Right lobe of liver (tissue), 6 donors: ENCODE data around the gene SELENOI. TPM values are rescaled to one million over a fixed set of nuclear protein-coding genes. Genes with fewer than 3 reads are reported as not detected.

Experiments
- ATAC-seq, 4 donors: fragments of 200-7000 bp; cut with Tn5 transposase; one replicate each; pipeline ENCODE4 v1.9.1; 2020; ENCODE audit warnings: mild to moderate bottlenecking in 4 of 4, moderate library complexity in 4 of 4
- DNase-seq, 3 donors: peaks; one replicate each; pipeline ENCODE4 v3.0.0-alpha.2; 2020
- H3K27ac ChIP-seq, 3 donors: fragments of 200-600 bp; one replicate each; pipeline ENCODE4 v1.8.0; 2022
- H3K27me3 ChIP-seq, 2 donors: fragments of 200-600 bp; one replicate each; pipeline ENCODE4 v1.8.0; 2022
- H3K36me3 ChIP-seq, 4 donors: fragments of 200-600 bp; sonication (generic) in 1 of 4; one replicate each; pipeline versions ENCODE4 v1.5.1 to v1.8.0; 2017 to 2022; ENCODE audit warnings: control low read depth in 1 of 4
- H3K4me1 ChIP-seq, 4 donors: fragments of 200-600 bp; sonication (generic) in 1 of 4; one replicate each; pipeline versions ENCODE4 v1.5.1 to v1.8.0; 2017 to 2022; ENCODE audit warnings: control low read depth in 1 of 4
- H3K4me3 ChIP-seq, 3 donors: fragments of 200-600 bp; one replicate each; pipeline ENCODE4 v1.8.0; 2022
- H3K9me3 ChIP-seq, 4 donors: fragments of 200-600 bp; sonication (generic) in 1 of 4; one replicate each; pipeline versions ENCODE4 v1.5.1 to v1.8.0; 2017 to 2022; ENCODE audit warnings: control low read depth in 1 of 4
- POLR2A ChIP-seq: fragments of 450-650 bp; IDR thresholded peaks from one replicate; pipeline ENCODE4 v1.6.1; 2017; ENCODE audit warnings: antibody characterized with exemption, mild to moderate bottlenecking
- WGBS: methylation state at CpG from one replicate; pipeline ENCODE4 v1.1.6; 2018; ENCODE audit warnings: low coverage, low lambda C conversion rate; ENCODE audit not compliant: insufficient coverage; ENCODE audit errors: missing lambda C conversion rate; 5-methylcytosine and 5-hydroxymethylcytosine counted together
- intact Hi-C, 2 donors: fragments of 100-400 bp; cut with DNase I; formaldehyde crosslinking; loops; one replicate each; pipeline versions ENCODE4 v1.11.2 to v1.14.1; 2022
- total RNA-seq, 6 experiments: library from RNA; depleted of rRNA in 2 of 6; stranded (reverse); fragments of >200 nt in 2 of 6; fragmentation: NEBNext Ultra II Directional in 3 of 6; extraction: Animal tissue kit (Norgen Biotek cat#: 25700) in 3 of 6; gene quantifications; one replicate each; pipeline versions ENCODE4 v1.1.0 to v1.2.4, GENCODE V29; 2016 to 2023
- TF ChIP-seq, protein P1 (sequence below), 4 donors: fragments of 200-600 bp in 3 of 4; fragments of 450-650 bp in 1 of 4; IDR thresholded peaks; one replicate each; pipeline versions ENCODE4 v1.5.1 to v1.8.0; 2016 to 2022; ENCODE audit warnings: antibody characterized with exemption in 4 of 4, mild to moderate bottlenecking in 2 of 4
- donor health status: DM: no; HTN: yes; CAD: no.
- donor health status: DM: no; HTN: no; CAD: no.
- donor health status: DM: no; HTN: no; CAD: no.
- donor health status: DM: no; HTN: yes; CAD: no.
- donor health status: DM: no; HTN: yes; CAD: no.

The SELENOI gene
- total RNA-seq, 6 experiments from 2014 or later = 24.1 to 39.1 (median 33.7) TPM

DNA sequence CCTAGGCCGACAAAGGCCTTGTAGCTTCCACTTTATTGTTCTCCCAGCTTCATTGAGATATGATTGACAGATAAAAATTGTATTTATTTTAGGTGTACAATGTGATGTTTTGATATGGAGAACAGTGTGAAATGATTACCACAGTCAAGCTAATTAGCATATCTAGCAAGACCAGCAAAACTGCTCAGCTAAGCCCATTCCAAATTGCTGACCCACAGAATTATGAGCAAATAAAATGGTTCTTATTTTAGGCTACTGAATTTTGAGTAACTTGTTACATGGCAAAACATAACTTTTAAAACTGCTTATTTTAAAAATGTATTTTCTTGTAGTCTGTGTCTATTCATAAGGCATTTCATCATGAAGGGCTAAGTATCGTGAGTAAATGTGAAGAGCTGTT, 8.6 kb upstream of the SELENOI start:
- no peaks in the 10 kb centered on the region for H3K4me1 ChIP-seq
- no peaks in the 10 kb centered on the region for H3K9me3 ChIP-seq
- no peak for ATAC-seq
- no peak overlapping the region for H3K4me3 ChIP-seq
- H3K27ac ChIP-seq = no peak overlapping the region
- TF ChIP-seq, protein P1, sequence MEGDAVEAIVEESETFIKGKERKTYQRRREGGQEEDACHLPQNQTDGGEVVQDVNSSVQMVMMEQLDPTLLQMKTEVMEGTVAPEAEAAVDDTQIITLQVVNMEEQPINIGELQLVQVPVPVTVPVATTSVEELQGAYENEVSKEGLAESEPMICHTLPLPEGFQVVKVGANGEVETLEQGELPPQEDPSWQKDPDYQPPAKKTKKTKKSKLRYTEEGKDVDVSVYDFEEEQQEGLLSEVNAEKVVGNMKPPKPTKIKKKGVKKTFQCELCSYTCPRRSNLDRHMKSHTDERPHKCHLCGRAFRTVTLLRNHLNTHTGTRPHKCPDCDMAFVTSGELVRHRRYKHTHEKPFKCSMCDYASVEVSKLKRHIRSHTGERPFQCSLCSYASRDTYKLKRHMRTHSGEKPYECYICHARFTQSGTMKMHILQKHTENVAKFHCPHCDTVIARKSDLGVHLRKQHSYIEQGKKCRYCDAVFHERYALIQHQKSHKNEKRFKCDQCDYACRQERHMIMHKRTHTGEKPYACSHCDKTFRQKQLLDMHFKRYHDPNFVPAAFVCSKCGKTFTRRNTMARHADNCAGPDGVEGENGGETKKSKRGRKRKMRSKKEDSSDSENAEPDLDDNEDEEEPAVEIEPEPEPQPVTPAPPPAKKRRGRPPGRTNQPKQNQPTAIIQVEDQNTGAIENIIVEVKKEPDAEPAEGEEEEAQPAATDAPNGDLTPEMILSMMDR (IDR thresholded peaks at IDR 0.05) = no peak
- TF ChIP-seq POLR2A = no peak
- peaks cover 0 to 1% (median 0%) of the 10 kb centered on the region in 4 donors for H3K36me3 ChIP-seq
- H3K27me3 ChIP-seq = no peaks in the 10 kb centered on the region
- WGBS = 85% methylated on average over 2 of the region's 2 CpGs
- intact Hi-C loops = loop anchor here in 1 of 2 donors (10.0 kb wide), 1 partner anchor 102 kb away; no protein-coding TSS in a partner anchor
- no peak for DNase-seq

DNA sequence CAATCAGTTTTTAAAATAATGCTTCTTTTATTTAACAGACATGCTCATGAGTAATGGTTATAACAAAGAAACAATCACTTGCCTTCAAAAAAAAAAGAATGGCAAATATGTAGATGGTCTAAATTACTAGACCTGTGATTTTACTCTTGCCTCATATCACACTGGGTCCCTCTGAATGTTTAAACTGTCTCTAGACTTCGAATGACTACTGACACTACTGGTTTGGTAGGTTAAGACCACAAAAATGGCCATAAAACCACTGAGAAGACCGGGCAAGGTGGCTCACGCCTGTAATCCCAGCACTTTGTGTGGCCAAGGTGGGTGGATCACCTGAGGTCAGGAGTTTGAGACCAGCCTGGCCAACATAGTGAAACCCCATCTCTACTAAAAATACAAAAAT, 5.1 kb upstream of the SELENOI start:
- Histone ChIP-seq H3K27me3 (no peaks in the 10 kb centered on the region), H3K4me1 (peaks cover 0 to 8% (median 0%) of the 10 kb centered on the region in 4 donors), H3K36me3 (peaks cover 0 to 1% (median 0%) of the 10 kb centered on the region in 4 donors), H3K27ac (no peak overlapping the region), H3K4me3 (no peak overlapping the region), H3K9me3 (no peaks in the 10 kb centered on the region)
- intact Hi-C loops = no loop called here
- ATAC-seq (no peak), DNase-seq (no peak)
- no peak for TF ChIP-seq POLR2A
- TF ChIP-seq, protein P1 (IDR thresholded peaks at IDR 0.05) = no peak
- 84% methylated on average over 3 of the region's 3 CpGs for WGBS

DNA sequence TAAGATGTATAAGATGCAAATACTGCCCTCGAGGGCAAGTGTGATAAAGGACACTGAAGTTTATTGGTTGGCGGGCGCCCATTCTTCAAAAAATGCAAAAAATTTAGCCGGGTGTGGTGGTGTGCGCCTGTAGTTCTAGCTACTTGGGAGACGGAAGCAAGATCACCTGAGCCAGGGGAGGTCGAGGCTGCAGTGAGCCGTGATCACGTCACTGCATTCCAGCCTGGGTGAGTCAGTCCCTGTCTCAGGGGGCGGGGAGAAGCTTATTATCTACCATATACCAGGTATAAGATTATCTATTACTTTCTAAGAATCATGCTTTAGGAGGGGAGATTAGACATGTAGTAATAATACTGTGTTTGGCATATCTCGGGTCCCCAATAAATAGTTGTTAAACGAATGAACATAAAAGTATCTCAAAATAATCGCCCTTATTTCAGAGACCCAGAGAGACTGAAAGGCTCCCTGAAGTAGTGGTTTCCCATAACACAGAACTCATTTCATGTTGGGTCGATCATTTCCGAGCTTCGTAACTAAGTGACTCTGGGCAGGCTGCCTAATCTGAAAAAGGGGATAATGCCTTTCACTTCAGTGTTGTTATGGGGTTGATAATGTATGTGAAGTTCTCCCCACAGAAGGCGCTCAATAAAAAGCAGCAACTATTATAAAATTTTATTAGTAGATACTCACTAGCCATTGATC, 1.2 kb upstream of the SELENOI start:
- H3K27ac ChIP-seq = peak overlapping the region; percentile 89 to 97 (median 90)
- intact Hi-C loops = no loop called here
- peaks cover 0 to 26% (median 4%) of the 10 kb centered on the region in 4 donors for H3K4me1 ChIP-seq
- WGBS = 36% methylated on average over 17 of the region's 17 CpGs
- peak in 1 of 3 donors; percentile 49 for DNase-seq
- TF ChIP-seq, protein P1 (IDR thresholded peaks at IDR 0.05) = no peak
- TF ChIP-seq POLR2A = no peak
- ATAC-seq = peak in 1 of 4 donors; percentile 3
- H3K27me3 ChIP-seq = no peaks in the 10 kb centered on the region
- no peaks in the 10 kb centered on the region for H3K9me3 ChIP-seq
- peak overlapping the region; percentile 73 to 93 (median 91) for H3K4me3 ChIP-seq
- H3K36me3 ChIP-seq = peaks cover 0 to 1% (median 0%) of the 10 kb centered on the region in 4 donors

DNA sequence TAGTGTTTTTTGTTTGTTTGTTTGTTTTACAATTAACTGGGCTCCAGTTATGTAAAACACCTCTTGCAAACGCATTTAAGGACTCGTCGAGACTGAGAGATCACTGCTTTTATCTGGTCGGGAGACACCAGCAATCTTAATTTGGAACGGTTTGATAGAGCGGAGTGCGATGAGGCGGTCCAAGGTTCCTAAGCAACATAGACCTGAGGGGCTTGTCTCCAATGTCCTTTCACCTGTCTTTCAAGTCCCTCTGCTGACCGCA, 729 bp upstream of the SELENOI start:
- Histone ChIP-seq H3K27ac (peak overlapping the region; percentile 89 to 97 (median 90)), H3K27me3 (no peaks in the 10 kb centered on the region), H3K36me3 (no peaks in the 10 kb centered on the region), H3K4me1 (peaks cover 0 to 26% (median 4%) of the 10 kb centered on the region in 4 donors), H3K9me3 (no peaks in the 10 kb centered on the region), H3K4me3 (peak overlapping the region; percentile 73 to 93 (median 91))
- no peak for DNase-seq
- ATAC-seq = no peak
- WGBS = under 1% methylated on average over 9 of the region's 9 CpGs
- TF ChIP-seq POLR2A = no peak
- TF ChIP-seq, protein P1 (IDR thresholded peaks at IDR 0.05) = no peak
- intact Hi-C loops = no loop called here
